H1 (cell line): ENCODE data around the gene FSCN2. TPM values are rescaled to one million over a fixed set of nuclear protein-coding genes. Genes with fewer than 3 reads are reported as not detected.

Experiments
- ATF3 ChIP-seq: IDR thresholded peaks from 2 replicates; pipeline ENCODE4 v1.6.1; 2011; ENCODE audit warnings: low read depth, mild to moderate bottlenecking, low read length; ENCODE audit not compliant: insufficient read depth
- CTBP2 ChIP-seq: IDR thresholded peaks from 2 replicates; pipeline ENCODE4 v1.7.0; 2011; ENCODE audit warnings: borderline replicate concordance, mild to moderate bottlenecking, moderate library complexity, mixed read lengths, low read length; ENCODE audit not compliant: insufficient read depth, insufficient read length
- POLR2AphosphoS5 ChIP-seq: IDR thresholded peaks from 2 replicates; pipeline ENCODE4 v1.6.1; 2011; ENCODE audit warnings: low read depth, low read length
- TBP ChIP-seq: IDR thresholded peaks from 2 replicates; pipeline ENCODE4 v1.6.1; 2011; ENCODE audit warnings: low read depth, low read length, improper control_type of control experiment
- polyA plus RNA-seq, 7 experiments: library from polyadenylated mRNA; depleted of rRNA in 3 of 7; stranded (reverse) in 5 of 7; unstranded in 2 of 7; fragments of >200 nt in 5 of 7; fragments of 200-250 nt in 2 of 7; gene quantifications; 1 replicate in 5 of 7; 2 replicates in 1 of 7; 4 replicates in 1 of 7; pipeline versions ENCODE4 v1.2.1 to v1.2.3, GENCODE V29; 2011 to 2013; ENCODE audit warnings: missing spikeins in 2 of 7, mixed read lengths in 2 of 7
- total RNA-seq: library from RNA; stranded (reverse); fragmentation: NEBNext Ultra II Directional; extraction: Animal tissue kit (Norgen Biotek cat#: 25700); gene quantifications from 2 replicates; pipeline ENCODE4 v1.2.1, GENCODE V29; 2021

Gene FSCN2
- total and polyA plus RNA-seq, 2 of the 8 experiments (the other 6 are each of a cell fraction or from before 2014, with no cell fraction given): 0.18 to 0.30 TPM

GRCh38 chr17:81577278-81578000, 49.3 kb downstream of the FSCN2 start (continued):
- TF ChIP-seq ATF3: no peak
- no peak for TF ChIP-seq CTBP2
- no peak for TF ChIP-seq POLR2AphosphoS5
- TF ChIP-seq TBP: no peak
